GM19099 (cell line): ENCODE data around the gene NPIPB12.
"Not testable (repeated sequence)": the region's sequence is repeated elsewhere in the genome, so short reads cannot be mapped to it uniquely, and the experiment has no call there.

Source experiments
- POLR2A ChIP-seq: IDR thresholded peaks from 3 replicates; pipeline ENCODE4 v1.6.1; 2011; ENCODE audit warnings: low read depth; ENCODE audit not compliant: insufficient read length; ENCODE audit errors: extremely low read depth

NPIPB12 gene

DNA sequence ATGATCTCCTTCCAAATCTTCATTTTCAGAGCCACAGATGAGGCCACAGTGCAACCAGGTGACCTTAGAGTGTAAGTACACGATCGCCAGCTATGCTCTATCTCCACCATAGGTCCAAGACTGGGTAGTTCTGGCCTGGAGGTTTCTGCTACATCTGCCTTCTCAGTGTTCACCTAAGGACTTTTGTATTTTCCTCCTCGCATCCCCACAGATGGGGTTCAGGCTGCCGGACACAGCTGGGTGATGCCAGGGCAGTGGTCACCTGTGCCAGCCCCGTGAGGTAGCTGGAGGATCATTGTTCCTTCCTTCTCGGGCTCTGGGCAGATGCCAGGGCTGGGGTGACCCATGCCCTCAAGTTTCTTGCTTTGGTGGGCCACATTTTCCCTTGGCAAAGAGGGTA is at the start of gene NPIPB12:
Gene NPIPB12, minus strand, starts transcription at position 101 of the 400 bp plus-strand sequence.
- TF ChIP-seq POLR2A = not testable (repeated sequence)

- TF ChIP-seq POLR2A = not testable (repeated sequence)
Observed at GRCh38 chr16:29459706-29460646, 46.2 kb downstream of the NPIPB12 start, which contains the start of gene SULT1A4. SULT1A4 (plus strand) TSS chr16:29459913; CDS start chr16:29461386, 1,473 bp downstream.

DNA sequence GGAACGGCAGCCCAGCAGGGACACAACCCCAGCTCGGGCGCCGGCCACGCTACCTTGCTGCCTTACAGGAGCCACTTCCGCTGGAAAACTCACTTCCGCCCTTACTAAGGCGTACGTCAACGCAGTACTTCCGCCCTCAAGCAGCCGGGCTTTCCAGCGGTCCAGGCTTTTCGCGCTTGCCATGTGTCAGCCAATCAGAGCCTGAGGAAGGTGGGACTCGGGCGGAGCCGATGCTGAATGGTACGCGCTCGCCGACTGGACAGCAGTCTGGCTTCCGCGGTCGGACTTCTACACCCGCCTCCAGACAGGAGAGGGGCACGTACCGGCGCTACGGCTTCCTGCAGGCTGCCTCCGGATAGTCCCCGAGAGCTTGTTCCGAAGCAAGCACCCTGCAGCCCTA is 51.9 kb downstream of the NPIPB12 start, which contains the start of the genes BOLA2 and SLX1B:
Gene BOLA2, minus strand, starts transcription at position 83 of the 400 bp plus-strand sequence. CDS start 98 bp downstream, outside the sequence.
Gene SLX1B, plus strand, starts transcription at position 265 of the 400 bp plus-strand sequence.
- TF ChIP-seq POLR2A = not testable (repeated sequence)
